Esophagus (tissue), 2 donors: ENCODE results near the gene INSC. TPM values are rescaled to one million over a fixed set of nuclear protein-coding genes. Genes with fewer than 3 reads are reported as not detected.

Experiments
- H3K27ac ChIP-seq, 2 donors: one replicate each; pipeline ENCODE4 v1.5.1; 2013; ENCODE audit warnings: low read depth in 2 of 2, mild to moderate bottlenecking in 2 of 2, inconsistent platforms in 1 of 2, low read length in 1 of 2, moderate library complexity in 1 of 2
- H3K27me3 ChIP-seq, 2 donors: one replicate each; pipeline ENCODE4 v1.6.1; 2013; ENCODE audit warnings: low read length in 2 of 2, control low read depth in 1 of 2, mild to moderate bottlenecking in 1 of 2; ENCODE audit not compliant: insufficient read depth in 2 of 2, control insufficient read depth in 1 of 2
- H3K36me3 ChIP-seq, 2 donors: one replicate each; pipeline ENCODE4 v1.6.1; 2013; ENCODE audit warnings: low read length in 1 of 2; ENCODE audit not compliant: control insufficient read depth in 2 of 2, insufficient read depth in 2 of 2
- H3K4me1 ChIP-seq, 2 donors: one replicate each; pipeline ENCODE4 v1.6.1; 2013; ENCODE audit warnings: low read length in 1 of 2; ENCODE audit not compliant: control insufficient read depth in 2 of 2, insufficient read depth in 2 of 2
- H3K4me3 ChIP-seq, 2 donors: one replicate each; pipeline ENCODE4 v1.5.1; 2013; ENCODE audit warnings: low read length in 2 of 2, mild to moderate bottlenecking in 2 of 2, low read depth in 1 of 2, moderate library complexity in 1 of 2
- H3K9me3 ChIP-seq, 2 donors: one replicate each; pipeline ENCODE4 v1.6.1; 2013; ENCODE audit warnings: mild to moderate bottlenecking in 2 of 2, low read depth in 1 of 2, low read length in 1 of 2, moderate library complexity in 1 of 2; ENCODE audit not compliant: control insufficient read depth in 2 of 2, insufficient read depth in 1 of 2
- WGBS, 2 donors: extraction: QIAGEN DNeasy Blood & Tissue Kit; methylation state at CpG; one replicate each; pipeline ENCODE4 v1.1.7; 2013; 5-methylcytosine and 5-hydroxymethylcytosine counted together
- polyA plus RNA-seq, 2 donors: library from polyadenylated mRNA; stranded (reverse); fragments of 200-250 nt; gene quantifications; one replicate each; pipeline ENCODE4 v1.2.3, GENCODE V29; 2013
- donor health status: healthy with polysubstance abuse.
- donor health status: Bipolar disorder and iron deficiency.

INSC gene
- polyA plus RNA-seq, 2 donors = 0.06 to 0.08 TPM

- Histone ChIP-seq H3K36me3 (no peaks in the 10 kb centered on the region), H3K4me3 (no peak overlapping the region), H3K27me3 (no peaks in the 10 kb centered on the region), H3K9me3 (no peaks in the 10 kb centered on the region), H3K27ac (no peak overlapping the region), H3K4me1 (no peaks in the 10 kb centered on the region)
- WGBS, 2 donors = 75 to 83% methylated on average over 1 of the region's 1 CpG
Measured at GRCh38 chr11:15091625-15092024, 23.1 kb upstream of the INSC start.

- no peaks in the 10 kb centered on the region for H3K4me1 ChIP-seq
- H3K27ac ChIP-seq = no peak overlapping the region
- WGBS, 2 donors = 80 to 82% methylated on average over 2 of the region's 2 CpGs
- H3K9me3 ChIP-seq = no peaks in the 10 kb centered on the region
- no peaks in the 10 kb centered on the region for H3K27me3 ChIP-seq
- no peaks in the 10 kb centered on the region for H3K36me3 ChIP-seq
- H3K4me3 ChIP-seq = no peak overlapping the region
Measured at GRCh38 chr11:15093432-15093831, 21.3 kb upstream of the INSC start.

- Histone ChIP-seq H3K9me3 (no peaks in the 10 kb centered on the region), H3K27ac (no peak overlapping the region), H3K4me3 (no peak overlapping the region), H3K4me1 (no peaks in the 10 kb centered on the region), H3K27me3 (no peaks in the 10 kb centered on the region), H3K36me3 (no peaks in the 10 kb centered on the region)
- WGBS, 2 donors = 80 to 85% methylated on average over 2 of the region's 2 CpGs
Measured at GRCh38 chr11:15095736-15096228, 18.9 kb upstream of the INSC start.

GRCh38 chr11:15097411-15097810, 17.3 kb upstream of the INSC start:
- 85% methylated on average over 3 of the region's 3 CpGs for WGBS, 2 donors

GRCh38 chr11:15099267-15099666, 15.5 kb upstream of the INSC start:
- Histone ChIP-seq H3K27ac (no peak overlapping the region), H3K4me1 (no peaks in the 10 kb centered on the region), H3K4me3 (no peak overlapping the region), H3K9me3 (no peaks in the 10 kb centered on the region), H3K36me3 (no peaks in the 10 kb centered on the region), H3K27me3 (no peaks in the 10 kb centered on the region)

More at GRCh38 chr11:15097411-15097810, 17.3 kb upstream of the INSC start:
- Histone ChIP-seq H3K27me3 (no peaks in the 10 kb centered on the region), H3K36me3 (no peaks in the 10 kb centered on the region), H3K27ac (no peak overlapping the region), H3K4me1 (no peaks in the 10 kb centered on the region), H3K9me3 (no peaks in the 10 kb centered on the region), H3K4me3 (no peak overlapping the region)

GRCh38 chr11:15101072-15101709, 13.5 kb upstream of the INSC start:
- H3K4me1 ChIP-seq = no peaks in the 10 kb centered on the region

GRCh38 chr11:15104166-15104565, 10.6 kb upstream of the INSC start:
- Histone ChIP-seq H3K27me3 (no peaks in the 10 kb centered on the region), H3K36me3 (no peaks in the 10 kb centered on the region), H3K4me3 (no peak overlapping the region), H3K9me3 (no peaks in the 10 kb centered on the region), H3K4me1 (no peaks in the 10 kb centered on the region), H3K27ac (no peak overlapping the region)
- WGBS, 2 donors = 97 to 100% methylated on average over 2 of the region's 2 CpGs

More at GRCh38 chr11:15101072-15101709, 13.5 kb upstream of the INSC start:
- WGBS, 2 donors = 25 to 26% methylated on average over 8 of the region's 8 CpGs
- Histone ChIP-seq H3K9me3 (no peaks in the 10 kb centered on the region), H3K27me3 (no peaks in the 10 kb centered on the region), H3K36me3 (no peaks in the 10 kb centered on the region), H3K27ac (no peak overlapping the region), H3K4me3 (no peak overlapping the region)

GRCh38 chr11:15106201-15106965, 8.3 kb upstream of the INSC start:
- Histone ChIP-seq H3K27ac (no peak overlapping the region), H3K36me3 (no peaks in the 10 kb centered on the region), H3K4me3 (no peak overlapping the region), H3K9me3 (no peaks in the 10 kb centered on the region), H3K27me3 (no peaks in the 10 kb centered on the region), H3K4me1 (no peaks in the 10 kb centered on the region)
- WGBS, 2 donors = 67 to 68% methylated on average over 8 of the region's 8 CpGs

- Histone ChIP-seq H3K27ac (no peak overlapping the region), H3K4me3 (no peak overlapping the region), H3K9me3 (no peaks in the 10 kb centered on the region), H3K36me3 (no peaks in the 10 kb centered on the region), H3K4me1 (no peaks in the 10 kb centered on the region), H3K27me3 (no peaks in the 10 kb centered on the region)
- WGBS, 2 donors = 47 to 51% methylated on average over 4 of the region's 4 CpGs
Measured at GRCh38 chr11:15107730-15108515, 6.8 kb upstream of the INSC start.
